SH-SY5Y (cell line): ENCODE measurements around the gene ZMYM4.

ENCODE experiments used
- GATA2 ChIP-seq: IDR thresholded peaks from 2 replicates; pipeline ENCODE4 v1.6.1; 2011; ENCODE audit warnings: mild to moderate bottlenecking, low read depth, low read length
- GATA3 ChIP-seq: IDR thresholded peaks from 2 replicates; pipeline ENCODE4 v1.6.1; 2011; ENCODE audit warnings: low read depth, mild to moderate bottlenecking, low read length, moderate library complexity

DNA sequence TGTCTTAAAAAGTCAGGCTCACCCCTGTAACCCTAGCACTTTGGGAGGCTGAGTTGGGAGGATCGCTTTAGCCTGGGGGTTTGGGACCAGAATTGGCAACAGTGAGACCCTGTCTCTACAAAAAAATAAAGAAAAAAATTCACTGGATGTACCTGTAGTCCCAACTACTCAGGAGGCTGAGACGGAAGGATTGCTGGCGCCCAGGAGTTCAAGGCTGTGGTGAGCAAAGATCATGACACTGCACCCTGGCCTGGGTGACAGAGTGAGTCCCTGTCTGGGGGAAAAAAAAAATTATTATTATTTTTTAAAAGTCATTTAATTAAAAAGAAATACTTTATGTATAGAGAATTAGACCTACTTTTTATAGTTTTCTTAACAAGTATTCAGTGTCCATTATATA is 47.1 kb downstream of the ZMYM4 start:
- no peak for TF ChIP-seq GATA3
- no peak for TF ChIP-seq GATA2
